DOHH2 (cell line): Measurements from ENCODE around the gene TRMT10C.

Experiments
- CTCF ChIP-seq: fragments of 200-600 bp; sonication (generic); IDR thresholded peaks from one replicate; pipeline ENCODE4 v1.5.1; 2014; ENCODE audit warnings: antibody characterized with exemption, mild to moderate bottlenecking, low read depth, low read length; ENCODE audit not compliant: poor library complexity, severe bottlenecking
- EZH2phosphoT487 ChIP-seq: fragments of 200-600 bp; sonication (generic); IDR thresholded peaks from 2 replicates; pipeline ENCODE4 v1.6.1; 2017; ENCODE audit warnings: borderline replicate concordance, mild to moderate bottlenecking, antibody characterized with exemption, low read length, moderate library complexity, mixed read lengths

- TF ChIP-seq CTCF (peak; percentile 87), EZH2phosphoT487 (no peak)
Observed at GRCh38 chr3:101573449-101574387, 12.1 kb downstream of the TRMT10C start, which contains the start of gene PCNP.
